MM.1S (cell line): ENCODE measurements around the gene STARD5.
A peak's percentile ranks its signal among the peaks of the same experiment; 100 is the strongest.

ENCODE experiments used
- DNase-seq: peaks from one replicate; pipeline ENCODE4 v3.0.0-alpha.2; 2015
- H2AFZ ChIP-seq: fragments of 300-600 bp; sonication (generic); 2 replicates; pipeline ENCODE4 v1.6.0; 2016; ENCODE audit warnings: antibody characterized with exemption, low read length
- H3F3A ChIP-seq: fragments of 300-600 bp; sonication (generic); 2 replicates; pipeline ENCODE4 v1.6.1; 2016; ENCODE audit warnings: mild to moderate bottlenecking, antibody characterized with exemption, low read length, moderate library complexity, mixed read lengths; ENCODE audit not compliant: insufficient read depth
- H3K27ac ChIP-seq: fragments of 300-600 bp; sonication (generic); 2 replicates; pipeline ENCODE4 v1.5.1; 2016; ENCODE audit warnings: mild to moderate bottlenecking, low read length
- H3K27me3 ChIP-seq: fragments of 300-600 bp; sonication (generic); replicated peaks from 2 replicates; pipeline ENCODE4 v1.6.0; 2016; ENCODE audit warnings: low read length; ENCODE audit not compliant: insufficient read depth
- H3K36me3 ChIP-seq: fragments of 300-600 bp; sonication (generic); replicated peaks from 2 replicates; pipeline ENCODE4 v1.6.1; 2016; ENCODE audit warnings: mild to moderate bottlenecking, low read length, mixed read lengths; ENCODE audit not compliant: insufficient read depth
- H3K4me1 ChIP-seq: fragments of 300-600 bp; sonication (generic); 2 replicates; pipeline ENCODE4 v1.6.1; 2016; ENCODE audit warnings: low read length, mixed read lengths
- H3K4me2 ChIP-seq: fragments of 300-600 bp; sonication (generic); 2 replicates; pipeline ENCODE4 v1.6.0; 2016; ENCODE audit warnings: low read depth, low read length
- H3K4me3 ChIP-seq: fragments of 300-600 bp; sonication (generic); 2 replicates; pipeline ENCODE4 v1.5.1; 2016; ENCODE audit warnings: low read length, mixed read lengths
- H3K79me2 ChIP-seq: fragments of 300-600 bp; sonication (generic); 2 replicates; pipeline ENCODE4 v1.6.1; 2016; ENCODE audit warnings: mixed run types, low read length, mixed read lengths
- H3K9ac ChIP-seq: fragments of 300-600 bp; sonication (generic); 2 replicates; pipeline ENCODE4 v1.6.1; 2016; ENCODE audit warnings: low read length, mixed read lengths
- H3K9me2 ChIP-seq: fragments of 300-600 bp; sonication (generic); replicated peaks from 2 replicates; pipeline ENCODE4 v1.6.1; 2016; ENCODE audit warnings: mild to moderate bottlenecking, low read length, mixed read lengths; ENCODE audit not compliant: insufficient read depth
- H3K9me3 ChIP-seq: fragments of 300-600 bp; sonication (generic); replicated peaks from 2 replicates; pipeline ENCODE4 v1.6.1; 2016; ENCODE audit warnings: mild to moderate bottlenecking, low read length, mixed read lengths; ENCODE audit not compliant: insufficient read depth
- H4K20me1 ChIP-seq: fragments of 300-600 bp; sonication (generic); 2 replicates; pipeline ENCODE4 v1.6.1; 2016; ENCODE audit warnings: mild to moderate bottlenecking, low read length, moderate library complexity, mixed read lengths; ENCODE audit not compliant: insufficient read depth
- CTCF ChIP-seq: fragments of 300-600 bp; sonication (generic); IDR thresholded peaks from 2 replicates; pipeline ENCODE4 v1.5.1; 2016; ENCODE audit warnings: antibody characterized with exemption, low read length, mixed read lengths
- EZH2 ChIP-seq: fragments of 300-600 bp; sonication (generic); optimal IDR thresholded peaks from 2 replicates; pipeline ENCODE3; 2017; ENCODE audit warnings: low read depth, mild to moderate bottlenecking, antibody characterized with exemption, low read length, mixed read lengths
- EZH2phosphoT487 ChIP-seq: fragments of 300-600 bp; sonication (generic); IDR thresholded peaks from 2 replicates; pipeline ENCODE4 v1.6.1; 2018; ENCODE audit warnings: antibody characterized with exemption, low read length

The STARD5 gene

GRCh38 chr15:81361891-81362290, 38.0 kb upstream of the STARD5 start:
- no peaks in the 10 kb centered on the region for H3K9me2 ChIP-seq
- H3K4me3 ChIP-seq: no peak overlapping the region
- no peaks in the 10 kb centered on the region for H3K79me2 ChIP-seq
- H3K9ac ChIP-seq: no peak overlapping the region
- no peak overlapping the region for H3K4me2 ChIP-seq
- H3F3A ChIP-seq: no peaks in the 10 kb centered on the region
- no peaks in the 10 kb centered on the region for H3K36me3 ChIP-seq
- H3K9me3 ChIP-seq: no peaks in the 10 kb centered on the region
- H3K4me1 ChIP-seq: no peaks in the 10 kb centered on the region
- no peaks in the 10 kb centered on the region for H4K20me1 ChIP-seq
- no peak for TF ChIP-seq EZH2phosphoT487
- no peak for TF ChIP-seq CTCF
- no peak for TF ChIP-seq EZH2
- no peak overlapping the region for H2AFZ ChIP-seq
- no peak overlapping the region for H3K27ac ChIP-seq
- no peaks in the 10 kb centered on the region for H3K27me3 ChIP-seq
- no peak for DNase-seq

- H3F3A ChIP-seq: no peaks in the 10 kb centered on the region
- H2AFZ ChIP-seq: no peak overlapping the region
- no peaks in the 10 kb centered on the region for H4K20me1 ChIP-seq
- H3K79me2 ChIP-seq: no peaks in the 10 kb centered on the region
- no peaks in the 10 kb centered on the region for H3K9me2 ChIP-seq
- no peak overlapping the region for H3K27ac ChIP-seq
- H3K36me3 ChIP-seq: no peaks in the 10 kb centered on the region
- no peak for TF ChIP-seq CTCF
- TF ChIP-seq EZH2phosphoT487: no peak
- no peak for TF ChIP-seq EZH2
- H3K4me3 ChIP-seq: no peak overlapping the region
- no peak overlapping the region for H3K4me2 ChIP-seq
- no peaks in the 10 kb centered on the region for H3K9me3 ChIP-seq
- H3K9ac ChIP-seq: no peak overlapping the region
- no peaks in the 10 kb centered on the region for H3K4me1 ChIP-seq
- no peaks in the 10 kb centered on the region for H3K27me3 ChIP-seq
- no peak for DNase-seq
These were observed 36.5 kb upstream of the STARD5 start for GRCh38 chr15:81360491-81360890.

- Histone ChIP-seq H3K27ac (no peak overlapping the region), H3K4me2 (no peak overlapping the region), H3K79me2 (no peaks in the 10 kb centered on the region), H3K4me1 (no peaks in the 10 kb centered on the region), H3K9me2 (no peaks in the 10 kb centered on the region), H2AFZ (no peak overlapping the region), H3K9me3 (no peaks in the 10 kb centered on the region), H3K36me3 (no peaks in the 10 kb centered on the region), H3K9ac (no peak overlapping the region), H3K27me3 (no peaks in the 10 kb centered on the region), H4K20me1 (no peaks in the 10 kb centered on the region), H3F3A (no peaks in the 10 kb centered on the region), H3K4me3 (no peak overlapping the region)
- DNase-seq: no peak
- TF ChIP-seq EZH2 (no peak), CTCF (no peak), EZH2phosphoT487 (no peak)
These were observed 34.3 kb upstream of the STARD5 start for GRCh38 chr15:81358248-81358647.

- TF ChIP-seq EZH2: no peak
- TF ChIP-seq EZH2phosphoT487: no peak
- peak; percentile 22 for TF ChIP-seq CTCF
- H3K4me3 ChIP-seq: no peak overlapping the region
- no peak overlapping the region for H3K27ac ChIP-seq
- no peaks in the 10 kb centered on the region for H3K9me3 ChIP-seq
- no peaks in the 10 kb centered on the region for H3F3A ChIP-seq
- no peaks in the 10 kb centered on the region for H3K9me2 ChIP-seq
- no peak overlapping the region for H2AFZ ChIP-seq
- no peaks in the 10 kb centered on the region for H3K4me1 ChIP-seq
- no peak overlapping the region for H3K9ac ChIP-seq
- no peaks in the 10 kb centered on the region for H3K27me3 ChIP-seq
- no peak overlapping the region for H3K4me2 ChIP-seq
- no peaks in the 10 kb centered on the region for H3K79me2 ChIP-seq
- H3K36me3 ChIP-seq: no peaks in the 10 kb centered on the region
- DNase-seq: no peak
- H4K20me1 ChIP-seq: no peaks in the 10 kb centered on the region
These were observed 33.3 kb upstream of the STARD5 start for GRCh38 chr15:81357180-81357686.
